OCI-LY3 (cell line): ENCODE measurements around the gene PROSER1.

Experiments
- EZH2phosphoT487 ChIP-seq: fragments of 200-600 bp; shearing (Covaris generic); IDR thresholded peaks from 2 replicates; pipeline ENCODE4 v1.6.1; 2018; ENCODE audit warnings: antibody characterized with exemption, mixed run types, low read depth
- TF ChIP-seq, protein P1 (sequence below): fragments of 200-600, 300-600 bp; sonication (generic); IDR thresholded peaks from 2 replicates; pipeline ENCODE4 v1.5.1; 2014; ENCODE audit warnings: antibody characterized with exemption, low read length, low read depth

DNA sequence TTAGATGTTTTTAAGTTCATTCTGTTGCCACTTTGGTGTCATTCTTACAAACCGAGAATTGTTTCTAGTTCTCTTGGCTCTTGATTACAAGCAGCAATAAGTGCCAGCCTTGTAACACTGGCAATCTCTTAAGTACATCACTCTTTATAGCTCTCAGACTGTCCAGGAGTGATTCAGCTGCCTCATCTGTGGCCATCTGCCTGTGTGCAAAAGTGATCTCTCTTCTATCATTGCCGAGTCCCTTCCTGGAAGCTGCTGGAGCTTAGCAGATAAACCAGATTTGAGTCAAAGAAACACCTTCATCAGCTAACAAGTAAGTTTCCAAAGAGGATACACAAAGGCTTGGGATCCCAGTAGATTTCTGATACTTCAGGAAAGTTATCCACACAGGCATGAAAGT is 70.4 kb downstream of the PROSER1 start:
- TF ChIP-seq, protein P1, sequence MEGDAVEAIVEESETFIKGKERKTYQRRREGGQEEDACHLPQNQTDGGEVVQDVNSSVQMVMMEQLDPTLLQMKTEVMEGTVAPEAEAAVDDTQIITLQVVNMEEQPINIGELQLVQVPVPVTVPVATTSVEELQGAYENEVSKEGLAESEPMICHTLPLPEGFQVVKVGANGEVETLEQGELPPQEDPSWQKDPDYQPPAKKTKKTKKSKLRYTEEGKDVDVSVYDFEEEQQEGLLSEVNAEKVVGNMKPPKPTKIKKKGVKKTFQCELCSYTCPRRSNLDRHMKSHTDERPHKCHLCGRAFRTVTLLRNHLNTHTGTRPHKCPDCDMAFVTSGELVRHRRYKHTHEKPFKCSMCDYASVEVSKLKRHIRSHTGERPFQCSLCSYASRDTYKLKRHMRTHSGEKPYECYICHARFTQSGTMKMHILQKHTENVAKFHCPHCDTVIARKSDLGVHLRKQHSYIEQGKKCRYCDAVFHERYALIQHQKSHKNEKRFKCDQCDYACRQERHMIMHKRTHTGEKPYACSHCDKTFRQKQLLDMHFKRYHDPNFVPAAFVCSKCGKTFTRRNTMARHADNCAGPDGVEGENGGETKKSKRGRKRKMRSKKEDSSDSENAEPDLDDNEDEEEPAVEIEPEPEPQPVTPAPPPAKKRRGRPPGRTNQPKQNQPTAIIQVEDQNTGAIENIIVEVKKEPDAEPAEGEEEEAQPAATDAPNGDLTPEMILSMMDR: no peak
- no peak for TF ChIP-seq EZH2phosphoT487
